ENCODE data around the gene CLDN15.

The CLDN15 gene

DNA sequence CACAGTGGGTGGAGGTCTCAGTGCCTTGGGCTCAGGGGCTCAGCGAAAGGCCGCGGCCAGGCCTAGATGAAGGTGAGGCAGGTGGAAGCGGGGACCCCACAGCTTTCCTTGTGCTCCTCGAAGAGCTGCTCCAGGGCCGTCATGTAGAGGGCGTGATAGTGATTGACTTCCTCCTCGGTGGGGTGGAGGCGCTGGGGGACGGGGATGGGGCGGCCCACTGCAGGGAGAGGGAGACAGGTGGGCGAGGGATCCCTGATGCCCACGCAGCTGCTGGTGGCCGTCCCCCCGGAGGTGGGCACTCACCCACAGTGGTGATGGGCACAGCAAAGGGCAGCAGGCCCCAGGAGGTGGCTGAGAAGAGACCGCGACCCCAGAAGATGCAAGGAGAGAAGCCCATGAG, 41.7 kb downstream of the CLDN15 start:
- H3F3A ChIP-seq (ENCODE audit: insufficient read depth) = no peaks in the 10 kb centered on the region
- no peaks in the 10 kb centered on the region for H3K27me3 ChIP-seq (ENCODE audit: low read length)
- H3K36me3 ChIP-seq (ENCODE audit: low read length) = no peaks in the 10 kb centered on the region
- no peaks in the 10 kb centered on the region for H4K20me1 ChIP-seq (ENCODE audit: low read depth, low read length)
- H3K4me2 ChIP-seq (ENCODE audit: low read depth, low read length, poor library complexity, severe bottlenecking) = no peak overlapping the region
- no peaks in the 10 kb centered on the region for H3K9me2 ChIP-seq (replicated peaks; ENCODE audit: insufficient read depth, low read length)
- no peak for TF ChIP-seq EZH2phosphoT487 (conservative IDR thresholded peaks at IDR 0.05; ENCODE audit: low read length)
- TF ChIP-seq, protein P1, sequence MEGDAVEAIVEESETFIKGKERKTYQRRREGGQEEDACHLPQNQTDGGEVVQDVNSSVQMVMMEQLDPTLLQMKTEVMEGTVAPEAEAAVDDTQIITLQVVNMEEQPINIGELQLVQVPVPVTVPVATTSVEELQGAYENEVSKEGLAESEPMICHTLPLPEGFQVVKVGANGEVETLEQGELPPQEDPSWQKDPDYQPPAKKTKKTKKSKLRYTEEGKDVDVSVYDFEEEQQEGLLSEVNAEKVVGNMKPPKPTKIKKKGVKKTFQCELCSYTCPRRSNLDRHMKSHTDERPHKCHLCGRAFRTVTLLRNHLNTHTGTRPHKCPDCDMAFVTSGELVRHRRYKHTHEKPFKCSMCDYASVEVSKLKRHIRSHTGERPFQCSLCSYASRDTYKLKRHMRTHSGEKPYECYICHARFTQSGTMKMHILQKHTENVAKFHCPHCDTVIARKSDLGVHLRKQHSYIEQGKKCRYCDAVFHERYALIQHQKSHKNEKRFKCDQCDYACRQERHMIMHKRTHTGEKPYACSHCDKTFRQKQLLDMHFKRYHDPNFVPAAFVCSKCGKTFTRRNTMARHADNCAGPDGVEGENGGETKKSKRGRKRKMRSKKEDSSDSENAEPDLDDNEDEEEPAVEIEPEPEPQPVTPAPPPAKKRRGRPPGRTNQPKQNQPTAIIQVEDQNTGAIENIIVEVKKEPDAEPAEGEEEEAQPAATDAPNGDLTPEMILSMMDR (IDR thresholded peaks at IDR 0.05; ENCODE audit: insufficient read depth, low read length, poor library complexity, severe bottlenecking) = no peak
- H3K79me2 ChIP-seq (ENCODE audit: insufficient read depth, low read length) = no peaks in the 10 kb centered on the region
- H2AFZ ChIP-seq (ENCODE audit: low read depth, low read length, severe bottlenecking) = no peak overlapping the region
- no peak overlapping the region for H3K27ac ChIP-seq (ENCODE audit: low read depth, low read length)
- H3K9ac ChIP-seq (ENCODE audit: low read length) = no peak overlapping the region
- no peak overlapping the region for H3K4me3 ChIP-seq (ENCODE audit: insufficient read depth, low read length, poor library complexity, severe bottlenecking)
- H3K9me3 ChIP-seq (ENCODE audit: insufficient read depth, low read length) = no peaks in the 10 kb centered on the region

- H3K27me3 ChIP-seq (ENCODE audit: low read length) = no peaks in the 10 kb centered on the region
- no peaks in the 10 kb centered on the region for H3K9me2 ChIP-seq (replicated peaks; ENCODE audit: insufficient read depth, low read length)
- TF ChIP-seq, protein P1 (IDR thresholded peaks at IDR 0.05; ENCODE audit: insufficient read depth, low read length, poor library complexity, severe bottlenecking) = no peak
- TF ChIP-seq EZH2phosphoT487 (conservative IDR thresholded peaks at IDR 0.05; ENCODE audit: low read length) = no peak
- no peaks in the 10 kb centered on the region for H3K9me3 ChIP-seq (ENCODE audit: insufficient read depth, low read length)
- H3K27ac ChIP-seq (ENCODE audit: low read depth, low read length) = no peak overlapping the region
- no peak overlapping the region for H2AFZ ChIP-seq (ENCODE audit: low read depth, low read length, severe bottlenecking)
- H3F3A ChIP-seq (ENCODE audit: insufficient read depth) = no peaks in the 10 kb centered on the region
- H3K4me3 ChIP-seq (ENCODE audit: insufficient read depth, low read length, poor library complexity, severe bottlenecking) = no peak overlapping the region
- H3K79me2 ChIP-seq (ENCODE audit: insufficient read depth, low read length) = no peaks in the 10 kb centered on the region
- no peak overlapping the region for H3K4me2 ChIP-seq (ENCODE audit: low read depth, low read length, poor library complexity, severe bottlenecking)
- H3K9ac ChIP-seq (ENCODE audit: low read length) = no peak overlapping the region
- H3K36me3 ChIP-seq (ENCODE audit: low read length) = no peaks in the 10 kb centered on the region
- H4K20me1 ChIP-seq (ENCODE audit: low read depth, low read length) = no peaks in the 10 kb centered on the region
Observed at GRCh38 chr7:101189109-101189508, 48.5 kb downstream of the CLDN15 start.

DNA sequence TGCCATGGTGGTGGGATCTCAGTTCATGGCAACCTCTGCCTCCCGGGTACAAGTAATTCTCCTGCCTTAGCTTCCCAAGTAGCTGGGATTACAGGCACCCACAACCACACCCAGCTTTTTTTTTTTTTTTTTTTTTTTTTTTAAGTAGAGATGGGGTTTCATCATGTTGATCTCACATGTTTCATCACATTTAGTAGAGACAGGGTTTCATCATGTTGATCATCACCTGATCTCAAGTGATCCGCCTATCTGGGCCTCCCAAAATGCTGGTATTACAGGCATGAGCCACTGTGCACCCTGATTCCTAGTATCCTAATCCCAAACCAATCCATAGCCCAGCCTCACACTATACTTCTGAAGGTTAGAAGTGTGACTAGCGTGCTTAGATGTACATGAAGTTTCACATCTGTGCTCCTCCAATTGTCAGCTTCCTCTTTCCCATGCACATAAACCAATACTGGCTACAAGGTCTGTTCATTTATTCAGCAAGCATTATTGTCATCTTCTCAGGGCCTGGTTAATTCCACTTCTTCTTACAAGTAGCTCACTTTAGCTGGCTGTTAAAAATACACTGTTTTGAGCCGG, 50.7 kb downstream of the CLDN15 start:
- Histone ChIP-seq H3K9me2 (replicated peaks; ENCODE audit: insufficient read depth, low read length) (no peaks in the 10 kb centered on the region), H4K20me1 (ENCODE audit: low read depth, low read length) (no peaks in the 10 kb centered on the region), H3K36me3 (ENCODE audit: low read length) (no peaks in the 10 kb centered on the region), H3K9me3 (ENCODE audit: insufficient read depth, low read length) (no peaks in the 10 kb centered on the region), H3K27me3 (ENCODE audit: low read length) (no peaks in the 10 kb centered on the region), H3F3A (ENCODE audit: insufficient read depth) (no peaks in the 10 kb centered on the region), H3K9ac (ENCODE audit: low read length) (no peak overlapping the region), H3K4me2 (ENCODE audit: low read depth, low read length, poor library complexity, severe bottlenecking) (no peak overlapping the region), H3K27ac (ENCODE audit: low read depth, low read length) (no peak overlapping the region), H2AFZ (ENCODE audit: low read depth, low read length, severe bottlenecking) (no peak overlapping the region), H3K4me3 (ENCODE audit: insufficient read depth, low read length, poor library complexity, severe bottlenecking) (no peak overlapping the region), H3K79me2 (ENCODE audit: insufficient read depth, low read length) (no peaks in the 10 kb centered on the region)
- TF ChIP-seq, protein P1 (IDR thresholded peaks at IDR 0.05; ENCODE audit: insufficient read depth, low read length, poor library complexity, severe bottlenecking) = no peak
- no peak for TF ChIP-seq EZH2phosphoT487 (conservative IDR thresholded peaks at IDR 0.05; ENCODE audit: low read length)
